Measurements from ENCODE around the gene HTRA3.

DNA sequence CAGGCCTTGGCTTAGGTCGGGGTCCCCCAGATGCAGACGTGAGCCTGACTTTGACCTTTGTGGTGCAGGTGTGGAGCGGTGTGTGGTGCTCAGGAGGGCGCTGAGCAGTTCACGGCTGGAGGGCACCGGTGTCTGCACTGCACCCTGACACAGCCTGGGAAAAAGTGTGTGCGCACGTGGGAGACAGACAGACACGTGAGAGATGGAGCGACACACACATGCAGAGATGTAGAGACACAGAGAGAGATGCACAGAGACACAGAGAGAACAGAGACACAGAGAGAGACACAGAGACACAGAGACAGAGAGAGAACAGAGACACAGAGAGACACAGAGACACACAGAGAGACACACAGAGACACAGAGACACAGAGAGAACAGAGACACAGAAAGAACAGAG, 6.2 kb upstream of the HTRA3 start:
- TF ChIP-seq, protein P1, sequence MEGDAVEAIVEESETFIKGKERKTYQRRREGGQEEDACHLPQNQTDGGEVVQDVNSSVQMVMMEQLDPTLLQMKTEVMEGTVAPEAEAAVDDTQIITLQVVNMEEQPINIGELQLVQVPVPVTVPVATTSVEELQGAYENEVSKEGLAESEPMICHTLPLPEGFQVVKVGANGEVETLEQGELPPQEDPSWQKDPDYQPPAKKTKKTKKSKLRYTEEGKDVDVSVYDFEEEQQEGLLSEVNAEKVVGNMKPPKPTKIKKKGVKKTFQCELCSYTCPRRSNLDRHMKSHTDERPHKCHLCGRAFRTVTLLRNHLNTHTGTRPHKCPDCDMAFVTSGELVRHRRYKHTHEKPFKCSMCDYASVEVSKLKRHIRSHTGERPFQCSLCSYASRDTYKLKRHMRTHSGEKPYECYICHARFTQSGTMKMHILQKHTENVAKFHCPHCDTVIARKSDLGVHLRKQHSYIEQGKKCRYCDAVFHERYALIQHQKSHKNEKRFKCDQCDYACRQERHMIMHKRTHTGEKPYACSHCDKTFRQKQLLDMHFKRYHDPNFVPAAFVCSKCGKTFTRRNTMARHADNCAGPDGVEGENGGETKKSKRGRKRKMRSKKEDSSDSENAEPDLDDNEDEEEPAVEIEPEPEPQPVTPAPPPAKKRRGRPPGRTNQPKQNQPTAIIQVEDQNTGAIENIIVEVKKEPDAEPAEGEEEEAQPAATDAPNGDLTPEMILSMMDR (IDR thresholded peaks at IDR 0.05; ENCODE audit: low read depth, low read length, missing input control): no peak
- TF ChIP-seq HNF4A (conservative IDR thresholded peaks at IDR 0.05) (no peak), JUND (IDR thresholded peaks at IDR 0.05) (no peak), RAD21 (IDR thresholded peaks at IDR 0.05) (no peak)
- TF ChIP-seq, protein P2, sequence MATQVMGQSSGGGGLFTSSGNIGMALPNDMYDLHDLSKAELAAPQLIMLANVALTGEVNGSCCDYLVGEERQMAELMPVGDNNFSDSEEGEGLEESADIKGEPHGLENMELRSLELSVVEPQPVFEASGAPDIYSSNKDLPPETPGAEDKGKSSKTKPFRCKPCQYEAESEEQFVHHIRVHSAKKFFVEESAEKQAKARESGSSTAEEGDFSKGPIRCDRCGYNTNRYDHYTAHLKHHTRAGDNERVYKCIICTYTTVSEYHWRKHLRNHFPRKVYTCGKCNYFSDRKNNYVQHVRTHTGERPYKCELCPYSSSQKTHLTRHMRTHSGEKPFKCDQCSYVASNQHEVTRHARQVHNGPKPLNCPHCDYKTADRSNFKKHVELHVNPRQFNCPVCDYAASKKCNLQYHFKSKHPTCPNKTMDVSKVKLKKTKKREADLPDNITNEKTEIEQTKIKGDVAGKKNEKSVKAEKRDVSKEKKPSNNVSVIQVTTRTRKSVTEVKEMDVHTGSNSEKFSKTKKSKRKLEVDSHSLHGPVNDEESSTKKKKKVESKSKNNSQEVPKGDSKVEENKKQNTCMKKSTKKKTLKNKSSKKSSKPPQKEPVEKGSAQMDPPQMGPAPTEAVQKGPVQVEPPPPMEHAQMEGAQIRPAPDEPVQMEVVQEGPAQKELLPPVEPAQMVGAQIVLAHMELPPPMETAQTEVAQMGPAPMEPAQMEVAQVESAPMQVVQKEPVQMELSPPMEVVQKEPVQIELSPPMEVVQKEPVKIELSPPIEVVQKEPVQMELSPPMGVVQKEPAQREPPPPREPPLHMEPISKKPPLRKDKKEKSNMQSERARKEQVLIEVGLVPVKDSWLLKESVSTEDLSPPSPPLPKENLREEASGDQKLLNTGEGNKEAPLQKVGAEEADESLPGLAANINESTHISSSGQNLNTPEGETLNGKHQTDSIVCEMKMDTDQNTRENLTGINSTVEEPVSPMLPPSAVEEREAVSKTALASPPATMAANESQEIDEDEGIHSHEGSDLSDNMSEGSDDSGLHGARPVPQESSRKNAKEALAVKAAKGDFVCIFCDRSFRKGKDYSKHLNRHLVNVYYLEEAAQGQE (IDR thresholded peaks at IDR 0.05): no peak
- TF ChIP-seq, protein P3, sequence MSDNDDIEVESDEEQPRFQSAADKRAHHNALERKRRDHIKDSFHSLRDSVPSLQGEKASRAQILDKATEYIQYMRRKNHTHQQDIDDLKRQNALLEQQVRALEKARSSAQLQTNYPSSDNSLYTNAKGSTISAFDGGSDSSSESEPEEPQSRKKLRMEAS (IDR thresholded peaks at IDR 0.05): no peak

Measured in liver (tissue), 3 donors.